ENCODE measurements around the gene TENM3.
"Not testable (repeated sequence)": the region's sequence is repeated elsewhere in the genome, so short reads cannot be mapped to it uniquely, and the experiment has no call there.

The TENM3 gene

GRCh38 chr4:182344968-182345367 is 101.8 kb downstream of the TENM3 start:
- DNase-seq, result no peak

- DNase-seq, result no peak
These were observed 103.0 kb downstream of the TENM3 start for GRCh38 chr4:182346250-182346649.

GRCh38 chr4:182346675-182347375 is 103.6 kb downstream of the TENM3 start:
- no peak for DNase-seq

- no peak for DNase-seq
These were observed 105.7 kb downstream of the TENM3 start for GRCh38 chr4:182348779-182349326.

GRCh38 chr4:182350041-182350440 is 106.8 kb downstream of the TENM3 start:
- no peak for DNase-seq

GRCh38 chr4:182351485-182351884 is 108.3 kb downstream of the TENM3 start:
- no peak for DNase-seq

- no peak for DNase-seq
These were observed 110.9 kb downstream of the TENM3 start for GRCh38 chr4:182354106-182354505.

- DNase-seq, result no peak
These were observed 111.7 kb downstream of the TENM3 start for GRCh38 chr4:182354867-182355266.

GRCh38 chr4:182367153-182367552 is 124.0 kb downstream of the TENM3 start:
- no peak for DNase-seq

- no peak for DNase-seq
These were observed 126.0 kb downstream of the TENM3 start for GRCh38 chr4:182369211-182369610.

GRCh38 chr4:182370491-182370890 is 127.3 kb downstream of the TENM3 start:
- no peak for DNase-seq

GRCh38 chr4:182380771-182381181 is 137.6 kb downstream of the TENM3 start:
- DNase-seq, result no peak

GRCh38 chr4:182382941-182383340 is 139.7 kb downstream of the TENM3 start:
- no peak for DNase-seq

GRCh38 chr4:182384631-182385091 is 141.5 kb downstream of the TENM3 start:
- no peak for DNase-seq

- no peak for DNase-seq
These were observed 142.7 kb downstream of the TENM3 start for GRCh38 chr4:182385897-182386296.

- DNase-seq, result not testable (repeated sequence)
These were observed 143.4 kb downstream of the TENM3 start for GRCh38 chr4:182386576-182386975.

GRCh38 chr4:182391111-182391684 is 148.0 kb downstream of the TENM3 start:
- no peak for DNase-seq

- no peak for DNase-seq
These were observed 151.0 kb downstream of the TENM3 start for GRCh38 chr4:182394181-182394580.

- no peak for DNase-seq
These were observed 156.9 kb downstream of the TENM3 start for GRCh38 chr4:182400081-182400480.

- DNase-seq, result no peak
These were observed 157.6 kb downstream of the TENM3 start for GRCh38 chr4:182400790-182401189.

- DNase-seq, result no peak
These were observed 161.2 kb downstream of the TENM3 start for GRCh38 chr4:182404376-182404775.

- DNase-seq, result no peak
These were observed 161.9 kb downstream of the TENM3 start for GRCh38 chr4:182405087-182405486.

GRCh38 chr4:182409271-182409670 is 166.1 kb downstream of the TENM3 start:
- no peak for DNase-seq

GRCh38 chr4:182411391-182411790 is 168.2 kb downstream of the TENM3 start:
- no peak for DNase-seq
